Measurements from ENCODE around the gene GSG1.

GSG1 gene

GRCh38 chr12:13114251-13115052, 11.0 kb upstream of the GSG1 start:
- no peaks in the 10 kb centered on the region for H3K27me3 ChIP-seq (ENCODE audit: insufficient read depth, poor library complexity, severe bottlenecking)
- DNase-seq (ENCODE audit: low read depth in 1 of 2, low spot score in 1 of 2), result no peak
- TF ChIP-seq GABPA (IDR thresholded peaks at IDR 0.05; ENCODE audit: low read depth) (no peak), POLR2AphosphoS5 (IDR thresholded peaks at IDR 0.05; ENCODE audit: low read depth) (no peak), SPI1 (IDR thresholded peaks at IDR 0.05; ENCODE audit: borderline replicate concordance, low read depth) (no peak), CTCF (IDR thresholded peaks at IDR 0.05; ENCODE audit: insufficient read depth, low read length) (no peak)
- TF ChIP-seq, protein P1, sequence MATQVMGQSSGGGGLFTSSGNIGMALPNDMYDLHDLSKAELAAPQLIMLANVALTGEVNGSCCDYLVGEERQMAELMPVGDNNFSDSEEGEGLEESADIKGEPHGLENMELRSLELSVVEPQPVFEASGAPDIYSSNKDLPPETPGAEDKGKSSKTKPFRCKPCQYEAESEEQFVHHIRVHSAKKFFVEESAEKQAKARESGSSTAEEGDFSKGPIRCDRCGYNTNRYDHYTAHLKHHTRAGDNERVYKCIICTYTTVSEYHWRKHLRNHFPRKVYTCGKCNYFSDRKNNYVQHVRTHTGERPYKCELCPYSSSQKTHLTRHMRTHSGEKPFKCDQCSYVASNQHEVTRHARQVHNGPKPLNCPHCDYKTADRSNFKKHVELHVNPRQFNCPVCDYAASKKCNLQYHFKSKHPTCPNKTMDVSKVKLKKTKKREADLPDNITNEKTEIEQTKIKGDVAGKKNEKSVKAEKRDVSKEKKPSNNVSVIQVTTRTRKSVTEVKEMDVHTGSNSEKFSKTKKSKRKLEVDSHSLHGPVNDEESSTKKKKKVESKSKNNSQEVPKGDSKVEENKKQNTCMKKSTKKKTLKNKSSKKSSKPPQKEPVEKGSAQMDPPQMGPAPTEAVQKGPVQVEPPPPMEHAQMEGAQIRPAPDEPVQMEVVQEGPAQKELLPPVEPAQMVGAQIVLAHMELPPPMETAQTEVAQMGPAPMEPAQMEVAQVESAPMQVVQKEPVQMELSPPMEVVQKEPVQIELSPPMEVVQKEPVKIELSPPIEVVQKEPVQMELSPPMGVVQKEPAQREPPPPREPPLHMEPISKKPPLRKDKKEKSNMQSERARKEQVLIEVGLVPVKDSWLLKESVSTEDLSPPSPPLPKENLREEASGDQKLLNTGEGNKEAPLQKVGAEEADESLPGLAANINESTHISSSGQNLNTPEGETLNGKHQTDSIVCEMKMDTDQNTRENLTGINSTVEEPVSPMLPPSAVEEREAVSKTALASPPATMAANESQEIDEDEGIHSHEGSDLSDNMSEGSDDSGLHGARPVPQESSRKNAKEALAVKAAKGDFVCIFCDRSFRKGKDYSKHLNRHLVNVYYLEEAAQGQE (IDR thresholded peaks at IDR 0.05; ENCODE audit: insufficient replicate concordance, low read depth), result no peak
- H3K4me3 ChIP-seq (replicated peaks; ENCODE audit: insufficient read depth, low read length), result no peak overlapping the region
- no peak overlapping the region for H3K27ac ChIP-seq (replicated peaks)

DNA sequence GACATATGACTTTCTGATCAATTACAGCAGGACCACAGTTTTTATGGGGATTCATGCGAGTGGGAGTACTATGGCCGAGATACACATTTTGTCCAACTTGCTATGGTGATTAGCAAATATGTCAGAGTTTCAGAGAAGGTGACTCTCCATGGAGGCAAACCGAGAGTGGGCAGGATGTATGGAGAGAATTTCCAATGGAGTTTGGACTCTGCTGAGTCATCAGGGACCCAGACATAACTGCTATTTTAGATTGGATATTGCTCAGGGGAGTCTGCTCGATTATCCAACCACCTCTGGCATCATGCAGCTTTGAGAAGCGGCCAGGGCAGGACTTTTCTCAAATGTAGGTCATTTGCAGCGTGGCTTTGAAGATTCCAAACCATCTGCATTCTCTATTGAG, 9.5 kb upstream of the GSG1 start:
- H3K27ac ChIP-seq (replicated peaks), result no peak overlapping the region
- no peak for TF ChIP-seq SPI1 (IDR thresholded peaks at IDR 0.05; ENCODE audit: borderline replicate concordance, low read depth)
- TF ChIP-seq, protein P1 (IDR thresholded peaks at IDR 0.05; ENCODE audit: insufficient replicate concordance, low read depth), result no peak
- TF ChIP-seq GABPA (IDR thresholded peaks at IDR 0.05; ENCODE audit: low read depth), result no peak
- no peak for TF ChIP-seq POLR2AphosphoS5 (IDR thresholded peaks at IDR 0.05; ENCODE audit: low read depth)
- no peak for TF ChIP-seq CTCF (IDR thresholded peaks at IDR 0.05; ENCODE audit: insufficient read depth, low read length)

DNA sequence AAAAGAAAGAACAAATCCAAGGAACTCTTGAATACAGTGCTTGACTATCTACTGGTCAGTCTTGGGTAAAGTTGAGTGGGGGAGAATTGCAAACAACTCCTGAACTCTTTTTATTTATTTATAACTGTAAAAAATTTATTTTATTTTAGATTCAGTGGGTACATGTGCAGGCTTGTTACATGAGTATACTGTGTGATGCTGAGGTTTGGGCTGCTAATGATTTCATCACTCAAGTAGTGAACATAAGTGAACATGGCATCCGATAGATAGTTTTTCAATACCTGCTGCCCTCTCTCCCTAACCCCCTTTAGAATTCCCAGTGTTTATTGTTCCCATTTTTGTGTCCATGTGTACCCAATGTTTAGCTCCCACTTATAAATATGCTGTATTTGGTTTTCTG, 3.2 kb upstream of the GSG1 start:
- TF ChIP-seq GABPA (IDR thresholded peaks at IDR 0.05; ENCODE audit: low read depth), result no peak
- TF ChIP-seq SPI1 (IDR thresholded peaks at IDR 0.05; ENCODE audit: borderline replicate concordance, low read depth), result no peak
- TF ChIP-seq, protein P1 (IDR thresholded peaks at IDR 0.05; ENCODE audit: insufficient replicate concordance, low read depth), result no peak
- no peak for TF ChIP-seq POLR2AphosphoS5 (IDR thresholded peaks at IDR 0.05; ENCODE audit: low read depth)
- no peak for TF ChIP-seq CTCF (IDR thresholded peaks at IDR 0.05; ENCODE audit: insufficient read depth, low read length)
- Histone ChIP-seq H3K27me3 (ENCODE audit: insufficient read depth, poor library complexity, severe bottlenecking) (no peaks in the 10 kb centered on the region), H3K27ac (replicated peaks) (no peak overlapping the region), H3K4me3 (replicated peaks; ENCODE audit: insufficient read depth, low read length) (no peak overlapping the region)
- no peak for DNase-seq (ENCODE audit: low read depth in 1 of 2, low spot score in 1 of 2)

More for the DNA sequence above, 9.5 kb upstream of the GSG1 start:
- Histone ChIP-seq H3K4me3 (replicated peaks; ENCODE audit: insufficient read depth, low read length) (no peak overlapping the region), H3K27me3 (ENCODE audit: insufficient read depth, poor library complexity, severe bottlenecking) (no peaks in the 10 kb centered on the region)
- DNase-seq (ENCODE audit: low read depth in 1 of 2, low spot score in 1 of 2), result no peak
